HFFc6 (cell line): ENCODE data around the gene MRPS35. TPM values are rescaled to one million over a fixed set of nuclear protein-coding genes. Genes with fewer than 3 reads are reported as not detected.

Experiments
- DNase-seq: peaks from one replicate; pipeline ENCODE4 v3.0.0-alpha.2; 2018
- H3K27ac Mint-ChIP-seq: 2 replicates; pipeline ENCODE4 v1.8.0; 2020; ENCODE audit warnings: mild to moderate bottlenecking, mixed read lengths
- H3K27me3 Mint-ChIP-seq: 2 replicates; pipeline ENCODE4 v1.8.0; 2021; ENCODE audit warnings: mild to moderate bottlenecking, moderate library complexity, mixed read lengths; ENCODE audit not compliant: insufficient read depth
- H3K36me3 Mint-ChIP-seq: 2 replicates; pipeline ENCODE4 v1.8.0; 2021; ENCODE audit warnings: low read depth, mixed read lengths
- H3K4me1 Mint-ChIP-seq: 2 replicates; pipeline ENCODE4 v1.8.0; 2020; ENCODE audit warnings: low read depth, mixed read lengths
- H3K4me3 Mint-ChIP-seq: 2 replicates; pipeline ENCODE4 v1.8.0; 2020; ENCODE audit warnings: mild to moderate bottlenecking, moderate library complexity, mixed read lengths
- H3K9me3 Mint-ChIP-seq: 2 replicates; pipeline ENCODE4 v1.8.0; 2020; ENCODE audit warnings: mild to moderate bottlenecking, mixed read lengths
- CTCF ChIP-seq: fragments of 200-600 bp; sonication (generic); IDR thresholded peaks from 2 replicates; pipeline ENCODE4 v1.5.0; 2021; ENCODE audit warnings: antibody characterized with exemption, mild to moderate bottlenecking
- long read RNA-seq: library from polyadenylated mRNA; unstranded; transcript quantifications from one replicate; pipeline ENCODE4 v2.0.0, GENCODE V29; 2019
- total RNA-seq, 6 experiments: library from RNA; stranded (reverse); fragmentation: NEBNext Ultra II Directional; extraction: Animal tissue kit (Norgen Biotek cat#: 25700); gene quantifications; 2 replicates in 1 of 6; 3 replicates in 5 of 6; pipeline ENCODE4 v1.2.3, GENCODE V29; 2021

Gene MRPS35
- total RNA-seq: 10 to 100 TPM; 39.2 to 47.9 (median 45.6) TPM
- long read RNA-seq, transcript MRPS35-201 (8 exons, 1,888 nt): major isoform, 114 of 124 reads
- long read RNA-seq, partial matches to known transcripts: 3 of 124 reads
- long read RNA-seq, other reads (novel, unspliced or antisense): 4 of 124 reads

- Mint-ChIP-seq H3K9me3 (no peaks in the 10 kb centered on the region), H3K27ac (peak within 1 kb of the TSS; percentile 97), H3K27me3 (peaks cover 2% of the 10 kb centered on the region), H3K4me1 (peaks cover 32% of the 10 kb centered on the region), H3K36me3 (peaks cover 26% of the 10 kb centered on the region), H3K4me3 (peak within 1 kb of the TSS; percentile 96)
- no peak for TF ChIP-seq CTCF
- peak; percentile 91 for DNase-seq
Observed at GRCh38 chr12:27710592-27711316, at the start of gene MRPS35. Gene MRPS35 (plus strand): TSS chr12:27710832. CDS start chr12:27710844, 12 bp downstream.

- Mint-ChIP-seq H3K9me3 (no peaks in the 10 kb centered on the region), H3K36me3 (peaks cover 66% of the 10 kb centered on the region), H3K27ac (no peak overlapping the region), H3K4me1 (peaks cover 13% of the 10 kb centered on the region), H3K4me3 (no peak overlapping the region), H3K27me3 (no peaks in the 10 kb centered on the region; the same call in 1 of the 2 replicates)
- DNase-seq: no peak
- no peak for TF ChIP-seq CTCF
Observed at GRCh38 chr12:27665704-27666103, 44.9 kb upstream of the MRPS35 start.

GRCh38 chr12:27666510-27666909 lies 44.1 kb upstream of the MRPS35 start:
- DNase-seq: no peak
- Mint-ChIP-seq H3K9me3 (no peaks in the 10 kb centered on the region), H3K4me3 (no peak overlapping the region), H3K4me1 (peaks cover 13% of the 10 kb centered on the region), H3K27me3 (no peaks in the 10 kb centered on the region; the same call in 1 of the 2 replicates), H3K27ac (no peak overlapping the region), H3K36me3 (peaks cover 61% of the 10 kb centered on the region)
- no peak for TF ChIP-seq CTCF

- Mint-ChIP-seq H3K27ac (peak overlapping the region; percentile 76), H3K4me1 (peaks cover 13% of the 10 kb centered on the region), H3K36me3 (peaks cover 65% of the 10 kb centered on the region), H3K4me3 (no peak overlapping the region), H3K27me3 (no peaks in the 10 kb centered on the region; the same call in 1 of the 2 replicates), H3K9me3 (no peaks in the 10 kb centered on the region)
- TF ChIP-seq CTCF: no peak
- peak; percentile 45 for DNase-seq
Observed at GRCh38 chr12:27667540-27667939, 43.1 kb upstream of the MRPS35 start.

- H3K4me1 Mint-ChIP-seq: peaks cover 10% of the 10 kb centered on the region
- H3K4me3 Mint-ChIP-seq: no peak overlapping the region
- H3K9me3 Mint-ChIP-seq: no peaks in the 10 kb centered on the region
- H3K27ac Mint-ChIP-seq: no peak overlapping the region
- DNase-seq: no peak
- TF ChIP-seq CTCF: no peak
- H3K27me3 Mint-ChIP-seq: no peaks in the 10 kb centered on the region; the same call in 1 of the 2 replicates
- H3K36me3 Mint-ChIP-seq: peaks cover 44% of the 10 kb centered on the region
Observed at GRCh38 chr12:27672051-27672450, 38.6 kb upstream of the MRPS35 start.
